Muscle of leg (tissue), 11 donors: ENCODE measurements around the gene ANO6. TPM values are rescaled to one million over a fixed set of nuclear protein-coding genes. Genes with fewer than 3 reads are reported as not detected.
A peak's percentile ranks its signal among the peaks of the same experiment; 100 is the strongest.

Experiments used
- DNase-seq: peaks from one replicate; pipeline ENCODE4 v3.0.0; 2013
- H3K27ac ChIP-seq: one replicate; pipeline ENCODE4 v1.5.1; 2013; ENCODE audit warnings: mild to moderate bottlenecking, low read length, control low read depth
- H3K27me3 ChIP-seq: one replicate; pipeline ENCODE4 v1.6.1; 2013; ENCODE audit warnings: low read length; ENCODE audit not compliant: control insufficient read depth, insufficient read depth
- H3K36me3 ChIP-seq: one replicate; pipeline ENCODE4 v1.6.1; 2013; ENCODE audit warnings: low read length; ENCODE audit not compliant: control insufficient read depth, insufficient read depth
- H3K4me1 ChIP-seq: one replicate; pipeline ENCODE4 v1.6.1; 2013; ENCODE audit warnings: low read length; ENCODE audit not compliant: control insufficient read depth, insufficient read depth
- H3K4me3 ChIP-seq: one replicate; pipeline ENCODE4 v1.5.1; 2013; ENCODE audit warnings: low read length, control low read depth
- H3K9me3 ChIP-seq: replicated peaks from 2 replicates; pipeline ENCODE4 v1.6.1; 2013; ENCODE audit warnings: low read depth, low read length; ENCODE audit not compliant: control insufficient read depth
- WGBS: methylation state at CpG from one replicate; pipeline ENCODE4 v1.1.5; 2013; ENCODE audit warnings: missing lambda C conversion rate; ENCODE audit not compliant: insufficient coverage; 5-methylcytosine and 5-hydroxymethylcytosine counted together
- polyA plus RNA-seq, 8 donors: library from polyadenylated mRNA; unstranded; fragments of 120-200 nt; gene quantifications; one replicate each; pipeline versions ENCODE4 v1.2.1 to v1.2.3, GENCODE V29; 2013; ENCODE audit warnings: inconsistent platforms in 1 of 8, low replicate concordance in 1 of 8; ENCODE audit not compliant: insufficient read length in 8 of 8, insufficient read depth in 1 of 8
- total RNA-seq: library from RNA; stranded (reverse); fragments of 120-200 nt; gene quantifications from one replicate; pipeline ENCODE4 v1.2.4, GENCODE V29; 2013

Gene ANO6
- total and polyA plus RNA-seq, 9 donors = 38.7 to 61.7 (median 56.7) TPM

DNA sequence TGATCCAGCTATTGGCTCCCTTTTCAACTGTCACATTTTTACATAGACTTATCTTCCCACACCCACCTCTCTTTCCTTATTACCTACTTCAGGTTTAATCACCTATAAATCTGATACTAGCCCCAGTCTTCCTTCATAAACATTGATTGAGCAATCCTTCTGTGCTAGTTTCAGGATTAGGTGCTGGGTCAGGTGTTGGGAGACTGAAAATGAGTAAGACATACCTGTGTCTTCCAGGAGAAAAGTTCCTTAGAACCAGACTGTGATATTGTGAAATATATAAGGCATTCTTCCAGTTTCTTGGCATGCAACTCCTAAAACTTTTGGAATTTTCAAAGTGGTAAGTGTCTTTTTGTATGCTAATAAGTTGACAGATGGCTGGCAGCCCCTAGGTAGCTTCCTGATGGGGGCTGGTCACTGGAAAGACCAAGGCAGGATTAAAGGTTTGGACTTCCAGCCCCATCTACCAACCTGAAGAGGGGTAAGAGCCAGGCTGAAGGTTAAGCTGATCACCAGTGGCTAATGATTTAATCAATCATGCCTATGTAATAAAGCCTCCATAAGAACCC is 4.6 kb downstream of the ANO6 start:
- H3K27ac ChIP-seq = no peak overlapping the region
- H3K27me3 ChIP-seq = no peaks in the 10 kb centered on the region
- peaks cover 3% of the 10 kb centered on the region for H3K36me3 ChIP-seq
- H3K4me1 ChIP-seq = peaks cover 9% of the 10 kb centered on the region
- no peak for DNase-seq
- H3K9me3 ChIP-seq = no peaks in the 10 kb centered on the region
- H3K4me3 ChIP-seq = no peak overlapping the region

DNA sequence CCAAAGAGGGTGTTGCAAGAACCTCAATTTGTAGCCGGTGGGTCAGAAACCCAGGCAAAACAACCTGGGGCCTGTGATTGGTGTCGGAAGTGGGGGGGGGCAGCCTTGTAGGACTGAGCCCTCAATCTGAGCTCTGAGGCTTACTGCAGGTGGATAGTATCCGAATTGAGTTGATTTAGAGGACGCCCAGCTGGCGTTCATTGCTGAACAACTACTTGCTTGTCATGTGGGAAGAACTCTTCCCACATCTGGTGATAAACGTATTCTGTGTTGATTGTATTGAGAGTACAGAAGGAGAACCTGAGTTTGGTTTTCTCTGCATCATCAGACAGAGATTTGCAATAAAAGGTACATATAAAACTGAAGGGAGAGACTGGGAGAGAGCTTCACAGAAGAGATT is 5.1 kb downstream of the ANO6 start:
- no peak overlapping the region for H3K27ac ChIP-seq
- DNase-seq = no peak
- H3K27me3 ChIP-seq = no peaks in the 10 kb centered on the region
- no peak overlapping the region for H3K4me3 ChIP-seq
- WGBS = 100% methylated on average over 5 of the region's 6 CpGs
- peaks cover 9% of the 10 kb centered on the region for H3K4me1 ChIP-seq
- peaks cover 3% of the 10 kb centered on the region for H3K36me3 ChIP-seq
- H3K9me3 ChIP-seq = no peaks in the 10 kb centered on the region

- H3K9me3 ChIP-seq = no peaks in the 10 kb centered on the region
- H3K4me3 ChIP-seq = no peak overlapping the region
- no peak overlapping the region for H3K27ac ChIP-seq
- peaks cover 4% of the 10 kb centered on the region for H3K4me1 ChIP-seq
- H3K27me3 ChIP-seq = no peaks in the 10 kb centered on the region
- DNase-seq = no peak
- 90% methylated on average over 1 of the region's 2 CpGs for WGBS
- H3K36me3 ChIP-seq = peaks cover 8% of the 10 kb centered on the region
Measured at GRCh38 chr12:45223868-45224267, 8.0 kb downstream of the ANO6 start.

GRCh38 chr12:45224311-45224710 is 8.4 kb downstream of the ANO6 start:
- peaks cover 3% of the 10 kb centered on the region for H3K4me1 ChIP-seq
- WGBS = no CpG with 5 or more reads among the region's 1 CpG
- no peak for DNase-seq
- H3K27me3 ChIP-seq = no peaks in the 10 kb centered on the region
- H3K9me3 ChIP-seq = no peaks in the 10 kb centered on the region
- peaks cover 9% of the 10 kb centered on the region for H3K36me3 ChIP-seq
- H3K4me3 ChIP-seq = no peak overlapping the region
- no peak overlapping the region for H3K27ac ChIP-seq

GRCh38 chr12:45226021-45226420 is 10.1 kb downstream of the ANO6 start:
- DNase-seq = no peak
- peaks cover 11% of the 10 kb centered on the region for H3K36me3 ChIP-seq
- no peak overlapping the region for H3K27ac ChIP-seq
- no peaks in the 10 kb centered on the region for H3K9me3 ChIP-seq
- no peak overlapping the region for H3K4me3 ChIP-seq
- no peaks in the 10 kb centered on the region for H3K27me3 ChIP-seq
- H3K4me1 ChIP-seq = no peaks in the 10 kb centered on the region

GRCh38 chr12:45227316-45228067 is 11.6 kb downstream of the ANO6 start:
- 100% methylated on average over 1 of the region's 3 CpGs for WGBS
- Histone ChIP-seq H3K9me3 (no peaks in the 10 kb centered on the region), H3K4me3 (no peak overlapping the region), H3K27ac (no peak overlapping the region), H3K27me3 (no peaks in the 10 kb centered on the region), H3K4me1 (peaks cover 6% of the 10 kb centered on the region), H3K36me3 (peaks cover 11% of the 10 kb centered on the region)
- no peak for DNase-seq

GRCh38 chr12:45231515-45232145 is 15.7 kb downstream of the ANO6 start:
- no peak overlapping the region for H3K4me3 ChIP-seq
- WGBS = 17% methylated on average over 1 of the region's 3 CpGs

GRCh38 chr12:45232146-45232755 is 16.4 kb downstream of the ANO6 start:
- Histone ChIP-seq H3K4me3 (no peak overlapping the region), H3K27me3 (no peaks in the 10 kb centered on the region), H3K36me3 (peaks cover 12% of the 10 kb centered on the region), H3K9me3 (no peaks in the 10 kb centered on the region), H3K4me1 (peaks cover 26% of the 10 kb centered on the region), H3K27ac (peak overlapping the region; percentile 62)
- WGBS = no CpG with 5 or more reads among the region's 3 CpGs
- DNase-seq = no peak

More at GRCh38 chr12:45231515-45232145, 15.7 kb downstream of the ANO6 start:
- peaks cover 26% of the 10 kb centered on the region for H3K4me1 ChIP-seq
- peak; percentile 32 for DNase-seq
- H3K9me3 ChIP-seq = no peaks in the 10 kb centered on the region
- H3K27ac ChIP-seq = peak overlapping the region; percentile 62
- H3K36me3 ChIP-seq = peaks cover 12% of the 10 kb centered on the region
- H3K27me3 ChIP-seq = no peaks in the 10 kb centered on the region

DNA sequence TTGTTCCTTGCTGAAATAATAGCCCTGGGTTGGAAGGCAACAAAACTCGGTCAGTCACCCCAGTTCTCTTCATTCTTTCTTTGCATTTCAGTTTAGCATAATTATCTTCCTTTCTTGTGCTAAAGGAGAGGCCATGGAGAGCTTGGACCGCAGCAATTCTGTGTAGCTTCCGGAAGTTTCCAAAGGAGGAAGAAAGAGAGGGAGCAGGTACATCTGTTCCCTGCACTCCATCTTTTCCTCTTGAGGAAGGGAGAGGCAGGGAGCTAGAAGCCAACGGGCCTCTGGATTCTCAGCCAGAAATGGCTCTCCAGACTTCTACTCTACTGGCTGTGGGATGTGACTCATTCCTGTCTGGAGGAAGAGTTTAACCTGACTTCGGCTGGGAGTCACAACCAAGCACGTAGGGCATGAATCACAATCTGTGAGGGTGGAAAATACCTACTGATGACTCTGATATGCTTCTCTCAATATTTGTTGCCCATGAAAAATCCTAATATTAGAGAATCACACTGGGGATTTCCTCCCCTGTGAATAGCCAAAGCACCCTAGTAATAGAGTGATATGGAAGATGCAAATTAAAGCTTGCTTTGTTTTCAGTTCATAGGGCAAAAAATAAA is 17.0 kb downstream of the ANO6 start:
- peak overlapping the region; percentile 62 for H3K27ac ChIP-seq
- peak; percentile 55 for DNase-seq
- WGBS = no CpG with 5 or more reads among the region's 6 CpGs
- peaks cover 26% of the 10 kb centered on the region for H3K4me1 ChIP-seq
- peaks cover 12% of the 10 kb centered on the region for H3K36me3 ChIP-seq
- no peaks in the 10 kb centered on the region for H3K9me3 ChIP-seq
- H3K27me3 ChIP-seq = no peaks in the 10 kb centered on the region
- no peak overlapping the region for H3K4me3 ChIP-seq
